Hepatocyte (in vitro differentiated cells): Measurements from ENCODE around the gene GRIN3A. TPM values are rescaled to one million over a fixed set of nuclear protein-coding genes. Genes with fewer than 3 reads are reported as not detected.
"Not testable (repeated sequence)": the region's sequence is repeated elsewhere in the genome, so short reads cannot be mapped to it uniquely, and the experiment has no call there.

Experiments used
- DNase-seq: peaks from one replicate; pipeline ENCODE4 v3.0.0-alpha.2; 2016; ENCODE audit warnings: low spot score
- H2AFZ ChIP-seq: fragments of 200-600 bp; sonication (generic); 2 replicates; pipeline ENCODE4 v1.6.0; 2016; ENCODE audit warnings: antibody characterized with exemption, mild to moderate bottlenecking
- H3K27ac ChIP-seq: fragments of 200-600 bp; sonication (generic); 2 replicates; pipeline ENCODE4 v1.5.1; 2016; ENCODE audit warnings: mild to moderate bottlenecking
- H3K27me3 ChIP-seq: fragments of 200-600 bp; sonication (generic); 2 replicates; pipeline ENCODE4 v1.6.1; 2016
- H3K36me3 ChIP-seq: fragments of 200-600 bp; sonication (generic); replicated peaks from 2 replicates; pipeline ENCODE4 v1.5.1; 2016; ENCODE audit warnings: low read depth; ENCODE audit not compliant: insufficient read depth
- H3K4me1 ChIP-seq: fragments of 200-600 bp; sonication (generic); 2 replicates; pipeline ENCODE4 v1.5.1; 2016; ENCODE audit warnings: mild to moderate bottlenecking, moderate library complexity; ENCODE audit not compliant: insufficient read depth
- H3K4me2 ChIP-seq: fragments of 200-600 bp; sonication (generic); 2 replicates; pipeline ENCODE4 v1.6.0; 2016
- H3K4me3 ChIP-seq: fragments of 200-600 bp; sonication (generic); 2 replicates; pipeline ENCODE4 v1.5.1; 2016; ENCODE audit warnings: mild to moderate bottlenecking
- H3K79me2 ChIP-seq: fragments of 200-600 bp; sonication (generic); 2 replicates; pipeline ENCODE4 v1.6.0; 2017; ENCODE audit warnings: mild to moderate bottlenecking
- H3K9me2 ChIP-seq: fragments of 200-600 bp; sonication (generic); replicated peaks from 2 replicates; pipeline ENCODE4 v1.6.0; 2017; ENCODE audit warnings: mild to moderate bottlenecking; ENCODE audit not compliant: insufficient read depth
- H3K9me3 ChIP-seq: fragments of 200-600 bp; sonication (generic); 2 replicates; pipeline ENCODE4 v1.5.1; 2016; ENCODE audit warnings: low read depth, mild to moderate bottlenecking
- H4K20me1 ChIP-seq: fragments of 200-600 bp; sonication (generic); 2 replicates; pipeline ENCODE4 v1.6.0; 2016; ENCODE audit warnings: mild to moderate bottlenecking; ENCODE audit not compliant: insufficient read depth, poor library complexity, severe bottlenecking
- CTCF ChIP-seq: fragments of 200-600 bp; sonication (generic); IDR thresholded peaks from 2 replicates; pipeline ENCODE4 v1.5.1; 2016; ENCODE audit warnings: antibody characterized with exemption, mild to moderate bottlenecking; ENCODE audit not compliant: poor library complexity
- EZH2 ChIP-seq: fragments of 200-600 bp; sonication (generic); IDR thresholded peaks from 2 replicates; pipeline ENCODE4 v1.6.1; 2016; ENCODE audit warnings: antibody characterized with exemption, mild to moderate bottlenecking, borderline replicate concordance
- EZH2phosphoT487 ChIP-seq: fragments of 200-600 bp; sonication (generic); IDR thresholded peaks from one replicate; pipeline ENCODE4 v1.6.1; 2018; ENCODE audit warnings: antibody characterized with exemption, mild to moderate bottlenecking, low read depth, moderate library complexity; ENCODE audit not compliant: unreplicated experiment, severe bottlenecking
- WGBS: methylation state at CpG from one replicate; pipeline ENCODE4 v1.1.6; 2016; ENCODE audit warnings: low lambda C conversion rate; ENCODE audit errors: missing lambda C conversion rate; 5-methylcytosine and 5-hydroxymethylcytosine counted together
- polyA plus RNA-seq: library from polyadenylated mRNA; unstranded; fragments of >200 nt; fragmentation: Nextera tagmentation; extraction: Ambion mirVana; gene quantifications from 2 replicates; pipeline ENCODE4 v1.2.1, GENCODE V29; 2016
- total RNA-seq: library from RNA; depleted of rRNA; stranded (reverse); fragments of >200 nt; gene quantifications from 2 replicates; pipeline ENCODE4 v1.2.3, GENCODE V29; 2014

Gene GRIN3A
- total and polyA plus RNA-seq, 2 experiments from 2014 or later = 0.10 TPM; not detected in 1

- H3K36me3 ChIP-seq = no peaks in the 10 kb centered on the region
- no peak for DNase-seq
- no peaks in the 10 kb centered on the region for H4K20me1 ChIP-seq
- no peak overlapping the region for H2AFZ ChIP-seq
- no peaks in the 10 kb centered on the region for H3K79me2 ChIP-seq
- TF ChIP-seq CTCF (no peak), EZH2 (no peak)
- no peak overlapping the region for H3K4me3 ChIP-seq
- H3K27ac ChIP-seq = no peak overlapping the region
- H3K9me2 ChIP-seq = no peaks in the 10 kb centered on the region
- H3K9me3 ChIP-seq = no peaks in the 10 kb centered on the region
- no peaks in the 10 kb centered on the region for H3K27me3 ChIP-seq
- H3K4me1 ChIP-seq = no peaks in the 10 kb centered on the region
- no peak overlapping the region for H3K4me2 ChIP-seq
Observed at GRCh38 chr9:101592788-101593187, 145.7 kb downstream of the GRIN3A start.

- H3K4me1 ChIP-seq = no peaks in the 10 kb centered on the region
- no peak overlapping the region for H3K27ac ChIP-seq
- H3K9me2 ChIP-seq = no peaks in the 10 kb centered on the region
- no peaks in the 10 kb centered on the region for H3K27me3 ChIP-seq
- H3K9me3 ChIP-seq = no peaks in the 10 kb centered on the region
- no peak overlapping the region for H3K4me3 ChIP-seq
- no peak for DNase-seq
- H3K36me3 ChIP-seq = no peaks in the 10 kb centered on the region
- no peak for TF ChIP-seq EZH2phosphoT487
- no peak for TF ChIP-seq EZH2
- no peak for TF ChIP-seq CTCF
- no peaks in the 10 kb centered on the region for H3K79me2 ChIP-seq
- no peaks in the 10 kb centered on the region for H4K20me1 ChIP-seq
- H3K4me2 ChIP-seq = no peak overlapping the region
- no peak overlapping the region for H2AFZ ChIP-seq
Observed at GRCh38 chr9:101591787-101592446, 146.5 kb downstream of the GRIN3A start.

- no peaks in the 10 kb centered on the region for H3K27me3 ChIP-seq
- no peaks in the 10 kb centered on the region for H3K9me2 ChIP-seq
- H3K4me2 ChIP-seq = no peak overlapping the region
- no peaks in the 10 kb centered on the region for H3K4me1 ChIP-seq
- H3K36me3 ChIP-seq = no peaks in the 10 kb centered on the region
- no peaks in the 10 kb centered on the region for H3K79me2 ChIP-seq
- no peak overlapping the region for H3K27ac ChIP-seq
- no peaks in the 10 kb centered on the region for H4K20me1 ChIP-seq
- no peak for DNase-seq
- H2AFZ ChIP-seq = no peak overlapping the region
- H3K9me3 ChIP-seq = no peaks in the 10 kb centered on the region
- no peak overlapping the region for H3K4me3 ChIP-seq
- TF ChIP-seq EZH2phosphoT487 = no peak
- TF ChIP-seq EZH2 = no peak
- TF ChIP-seq CTCF = no peak
- 90% methylated on average over 3 of the region's 3 CpGs for WGBS
Observed at GRCh38 chr9:101590901-101591300, 147.5 kb downstream of the GRIN3A start.

GRCh38 chr9:101590074-101590473 is 148.4 kb downstream of the GRIN3A start:
- H3K4me1 ChIP-seq, H3K27ac ChIP-seq, H3K79me2 ChIP-seq, H3K9me3 ChIP-seq, H3K27me3 ChIP-seq, H3K4me3 ChIP-seq, H3K4me2 ChIP-seq, H3K36me3 ChIP-seq, H2AFZ ChIP-seq, H3K9me2 ChIP-seq, DNase-seq, H4K20me1 ChIP-seq: not testable (repeated sequence)
- WGBS = 87% methylated on average over 6 of the region's 6 CpGs
